Islet of Langerhans (tissue), 1 donor: ENCODE results near the gene KCNA3.
A peak's percentile ranks its signal among the peaks of the same experiment; 100 is the strongest.
"Not testable (repeated sequence)": the region's sequence is repeated elsewhere in the genome, so short reads cannot be mapped to it uniquely, and the experiment has no call there.

ENCODE experiments used
- FAIRE-seq: peaks from one replicate; lab custom pipeline; 2011; peaks lifted over from hg19 to GRCh38; lab: Jason Lieb, UNC

The KCNA3 gene

GRCh38 chr1:110677526-110677925 lies 2.8 kb upstream of the KCNA3 start:
- no peak for FAIRE-seq

GRCh38 chr1:110676970-110677369 lies 2.2 kb upstream of the KCNA3 start:
- FAIRE-seq, result no peak

- no peak for FAIRE-seq
Observed at GRCh38 chr1:110675060-110675791, 486 bp upstream of the KCNA3 start.

GRCh38 chr1:110673805-110674336 lies 869 bp downstream of the KCNA3 start:
- no peak for FAIRE-seq

GRCh38 chr1:110673197-110673701 lies 1.5 kb downstream of the KCNA3 start:
- no peak for FAIRE-seq

- no peak for FAIRE-seq
Observed at GRCh38 chr1:110672753-110673108, 2.0 kb downstream of the KCNA3 start.

- FAIRE-seq, result peak; percentile 78
Observed at GRCh38 chr1:110672001-110672752, 2.6 kb downstream of the KCNA3 start.

GRCh38 chr1:110671361-110671760 lies 3.4 kb downstream of the KCNA3 start:
- FAIRE-seq, result no peak

- no peak for FAIRE-seq
Observed at GRCh38 chr1:110668549-110668948, 6.2 kb downstream of the KCNA3 start.

GRCh38 chr1:110667776-110668175 lies 7.0 kb downstream of the KCNA3 start:
- FAIRE-seq, result no peak

GRCh38 chr1:110663241-110663640 lies 11.5 kb downstream of the KCNA3 start:
- no peak for FAIRE-seq

GRCh38 chr1:110659559-110659958 lies 15.2 kb downstream of the KCNA3 start:
- FAIRE-seq, result not testable (repeated sequence)

GRCh38 chr1:110657351-110657750 lies 17.4 kb downstream of the KCNA3 start:
- FAIRE-seq, result no peak

- FAIRE-seq, result no peak
Observed at GRCh38 chr1:110650609-110651008, 24.1 kb downstream of the KCNA3 start.

GRCh38 chr1:110648417-110648816 lies 26.3 kb downstream of the KCNA3 start:
- FAIRE-seq, result no peak

GRCh38 chr1:110647254-110647891 lies 27.4 kb downstream of the KCNA3 start:
- peak; percentile 36 for FAIRE-seq

GRCh38 chr1:110645821-110646735 lies 28.7 kb downstream of the KCNA3 start:
- peak; percentile 64 for FAIRE-seq

- no peak for FAIRE-seq
Observed at GRCh38 chr1:110645211-110645610, 29.5 kb downstream of the KCNA3 start.

- FAIRE-seq, result no peak
Observed at GRCh38 chr1:110643879-110644472, 30.8 kb downstream of the KCNA3 start.

- FAIRE-seq, result no peak
Observed at GRCh38 chr1:110639724-110640386, 34.9 kb downstream of the KCNA3 start.

- FAIRE-seq, result no peak
Observed at GRCh38 chr1:110638556-110638955, 36.2 kb downstream of the KCNA3 start.
